H1 (cell line): ENCODE data around the gene CCDC71. TPM values are rescaled to one million over a fixed set of nuclear protein-coding genes. Genes with fewer than 3 reads are reported as not detected.

ENCODE experiments used
- CTCF ChIA-PET: fragments of 300-600 bp; sonication (Branson Sonifier 250); formaldehyde crosslinking; loops from one replicate; lab custom pipeline; 2021; ENCODE audit not compliant: partially characterized antibody; lab: Charles Lee
- POLR2A ChIA-PET: fragments of 300-600 bp; sonication (Branson Sonifier 250); formaldehyde crosslinking; loops from one replicate; lab custom pipeline; 2021; ENCODE audit warnings: inconsistent platforms; ENCODE audit not compliant: partially characterized antibody; lab: Charles Lee
- DNase-seq, 2 experiments: peaks; one replicate each; pipeline versions ENCODE4 v3.0.0 to v3.0.0-alpha.2; 2010 to 2022; ENCODE audit warnings: low spot score in 2 of 2, low read depth in 1 of 2, mixed read lengths in 1 of 2
- FAIRE-seq: peaks from 2 replicates; lab custom pipeline; 2011; peaks lifted over from hg19 to GRCh38; lab: Jason Lieb, UNC
- H2AFZ ChIP-seq: 2 replicates; pipeline ENCODE4 v1.8.1; 2012; ENCODE audit warnings: low read length, inconsistent platforms
- H2AK5ac ChIP-seq: 2 replicates; pipeline ENCODE4 v1.6.1; 2013; ENCODE audit warnings: low read depth, low read length
- H2BK120ac ChIP-seq: replicated peaks from 2 replicates; pipeline ENCODE3; 2013; ENCODE audit warnings: low read depth, low read length, inconsistent platforms
- H2BK12ac ChIP-seq: 2 replicates; pipeline ENCODE4 v1.6.1; 2013; ENCODE audit warnings: low read depth, low read length
- H2BK15ac ChIP-seq: 2 replicates; pipeline ENCODE4 v1.6.1; 2013; ENCODE audit warnings: low read length
- H2BK20ac ChIP-seq: 2 replicates; pipeline ENCODE4 v1.6.1; 2013; ENCODE audit warnings: low read length
- H2BK5ac ChIP-seq: 2 replicates; pipeline ENCODE4 v1.6.1; 2013; ENCODE audit warnings: low read depth, low read length
- H3K14ac ChIP-seq: 2 replicates; pipeline ENCODE4 v1.6.1; 2013; ENCODE audit warnings: inconsistent platforms; ENCODE audit not compliant: insufficient read length
- H3K18ac ChIP-seq: 2 replicates; pipeline ENCODE4 v1.6.1; 2013; ENCODE audit warnings: low read length; ENCODE audit errors: extremely low read depth
- H3K23ac ChIP-seq: 2 replicates; pipeline ENCODE4 v1.6.1; 2013; ENCODE audit warnings: inconsistent platforms; ENCODE audit not compliant: insufficient read length
- H3K23me2 ChIP-seq: 2 replicates; pipeline ENCODE4 v1.6.1; 2013; ENCODE audit warnings: low read depth, low read length
- H3K27ac ChIP-seq: 2 replicates; pipeline ENCODE4 v1.6.1; 2011; ENCODE audit warnings: low read depth, low read length, inconsistent platforms
- H3K27me3 ChIP-seq, 4 experiments: replicated peaks in 1 of 4; 1 replicate in 1 of 4; 2 replicates in 3 of 4; pipeline versions ENCODE4 v1.6.1 to v1.8.1; 2011 to 2013; ENCODE audit warnings: low read length in 3 of 4, mild to moderate bottlenecking in 3 of 4, inconsistent platforms in 2 of 4, mixed read lengths in 2 of 4, moderate library complexity in 1 of 4; ENCODE audit not compliant: control insufficient read depth in 3 of 4, insufficient read depth in 3 of 4; ENCODE audit errors: extremely low read depth in 1 of 4
- H3K36me3 ChIP-seq, 4 experiments: 2 replicates each; pipeline versions ENCODE4 v1.6.1 to v1.8.1; 2011 to 2013; ENCODE audit warnings: mild to moderate bottlenecking in 4 of 4, low read length in 3 of 4, moderate library complexity in 2 of 4, control low read depth in 1 of 4, inconsistent platforms in 1 of 4; ENCODE audit not compliant: insufficient read depth in 4 of 4, control insufficient read depth in 2 of 4
- H3K4ac ChIP-seq: replicated peaks from 2 replicates; pipeline ENCODE3; 2013; ENCODE audit warnings: low read length, low read depth, mixed read lengths, inconsistent platforms; ENCODE audit not compliant: insufficient read length
- H3K4me1 ChIP-seq, 4 experiments: replicated peaks in 1 of 4; 1 replicate in 1 of 4; 2 replicates in 3 of 4; pipeline versions ENCODE4 v1.6.1 to v1.8.1; 2011 to 2013; ENCODE audit warnings: low read length in 3 of 4, inconsistent platforms in 2 of 4, mixed read lengths in 1 of 4; ENCODE audit not compliant: insufficient read depth in 4 of 4, control insufficient read depth in 3 of 4
- H3K4me2 ChIP-seq, 2 experiments: 2 replicates each; pipeline versions ENCODE4 v1.6.1 to v1.8.1; 2011 to 2013; ENCODE audit warnings: low read depth in 2 of 2, low read length in 2 of 2, control low read depth in 1 of 2, inconsistent platforms in 1 of 2, mild to moderate bottlenecking in 1 of 2; ENCODE audit not compliant: insufficient read depth in 1 of 2
- H3K4me3 ChIP-seq, 4 experiments: fragments of 200-600, 300-600 bp in 1 of 4; sonication (generic), shearing (Covaris generic), sonication (Bioruptor Twin) in 1 of 4; 2 replicates each; pipeline versions ENCODE4 v1.5.1 to v1.8.1; 2011 to 2016; ENCODE audit warnings: low read length in 4 of 4, low read depth in 3 of 4, control low read depth in 2 of 4, inconsistent platforms in 2 of 4, mild to moderate bottlenecking in 2 of 4, mixed read lengths in 1 of 4, moderate library complexity in 1 of 4; ENCODE audit not compliant: insufficient read depth in 2 of 4; ENCODE audit errors: extremely low read depth in 1 of 4
- H3K56ac ChIP-seq: replicated peaks from 2 replicates; pipeline ENCODE3; 2013; ENCODE audit warnings: low read depth, mild to moderate bottlenecking, mixed read lengths, low read length, inconsistent platforms; ENCODE audit not compliant: insufficient read length
- H3K79me1 ChIP-seq: 2 replicates; pipeline ENCODE4 v1.6.1; 2013; ENCODE audit warnings: low read depth, low read length, control low read depth
- H3K79me2 ChIP-seq, 2 experiments: 2 replicates each; pipeline versions ENCODE4 v1.6.1 to v1.8.1; 2012 to 2013; ENCODE audit warnings: low read length in 2 of 2, mild to moderate bottlenecking in 2 of 2, inconsistent platforms in 1 of 2; ENCODE audit not compliant: insufficient read depth in 2 of 2, control insufficient read depth in 1 of 2
- H3K9ac ChIP-seq, 4 experiments: replicated peaks in 1 of 4; 1 replicate in 1 of 4; 2 replicates in 3 of 4; pipeline versions ENCODE4 v1.6.1 to v1.8.1; 2011 to 2013; ENCODE audit warnings: low read depth in 3 of 4, low read length in 3 of 4, control low read depth in 2 of 4, mild to moderate bottlenecking in 2 of 4, moderate library complexity in 2 of 4, inconsistent platforms in 1 of 4; ENCODE audit errors: extremely low read depth in 1 of 4
- H3K9me3 ChIP-seq, 2 experiments: 2 replicates each; pipeline versions ENCODE4 v1.6.1 to v1.8.1; 2012 to 2013; ENCODE audit warnings: mild to moderate bottlenecking in 2 of 2, moderate library complexity in 2 of 2, control low read depth in 1 of 2, inconsistent platforms in 1 of 2, low read depth in 1 of 2, low read length in 1 of 2, mixed read lengths in 1 of 2; ENCODE audit not compliant: insufficient read depth in 2 of 2
- H4K20me1 ChIP-seq, 2 experiments: replicated peaks in 1 of 2; 2 replicates each; pipeline versions ENCODE3 to v1.8.1; 2011 to 2013; ENCODE audit warnings: inconsistent platforms in 2 of 2, low read length in 2 of 2, mild to moderate bottlenecking in 1 of 2; ENCODE audit not compliant: insufficient read depth in 2 of 2, control insufficient read depth in 1 of 2
- H4K5ac ChIP-seq: 2 replicates; pipeline ENCODE4 v1.6.1; 2013; ENCODE audit warnings: low read length, low read depth, mixed read lengths, inconsistent platforms; ENCODE audit not compliant: insufficient read length
- H4K8ac ChIP-seq: 2 replicates; pipeline ENCODE4 v1.8.0; 2013; ENCODE audit warnings: mild to moderate bottlenecking, moderate library complexity, low read length, inconsistent platforms; ENCODE audit not compliant: insufficient read depth; ENCODE audit errors: extremely low read depth
- H4K91ac ChIP-seq: replicated peaks from 2 replicates; pipeline ENCODE3; 2013; ENCODE audit warnings: low read length, mixed read lengths, inconsistent platforms; ENCODE audit not compliant: insufficient read length
- CREB1 ChIP-seq: IDR thresholded peaks from 2 replicates; pipeline ENCODE4 v1.6.1; 2012; ENCODE audit warnings: inconsistent platforms
- SP2 ChIP-seq: IDR thresholded peaks from 2 replicates; pipeline ENCODE4 v1.6.1; 2012; ENCODE audit warnings: mild to moderate bottlenecking, low read length, inconsistent platforms
- WGBS, 2 experiments: shearing (Covaris generic) in 1 of 2; methylation state at CpG; one replicate each; pipeline versions ENCODE4 v1.1.6 to v1.1.7; 2013 to 2015; ENCODE audit warnings: low lambda C conversion rate in 2 of 2, mixed read lengths in 2 of 2, inconsistent platforms in 1 of 2, low coverage in 1 of 2, missing lambda C conversion rate in 1 of 2; ENCODE audit not compliant: insufficient replicate concordance in 2 of 2, insufficient coverage in 1 of 2, insufficient read length in 1 of 2; ENCODE audit errors: extremely low coverage in 1 of 2, missing lambda C conversion rate in 1 of 2; 5-methylcytosine and 5-hydroxymethylcytosine counted together
- polyA plus RNA-seq, 7 experiments: library from polyadenylated mRNA; depleted of rRNA in 3 of 7; stranded (reverse) in 5 of 7; unstranded in 2 of 7; fragments of >200 nt in 5 of 7; fragments of 200-250 nt in 2 of 7; gene quantifications; 1 replicate in 5 of 7; 2 replicates in 1 of 7; 4 replicates in 1 of 7; pipeline versions ENCODE4 v1.2.1 to v1.2.3, GENCODE V29; 2011 to 2013; ENCODE audit warnings: missing spikeins in 2 of 7, mixed read lengths in 2 of 7
- total RNA-seq: library from RNA; stranded (reverse); fragmentation: NEBNext Ultra II Directional; extraction: Animal tissue kit (Norgen Biotek cat#: 25700); gene quantifications from 2 replicates; pipeline ENCODE4 v1.2.1, GENCODE V29; 2021

CCDC71 gene
- total and polyA plus RNA-seq, 2 of the 8 experiments (the other 6 are each of a cell fraction or from before 2014, with no cell fraction given): 26.7 to 57.4 TPM

GRCh38 chr3:49148159-49148558 lies 18.0 kb downstream of the CCDC71 start:
- Histone ChIP-seq H3K79me2 (no peaks in the 10 kb centered on the region), H3K79me1 (no peaks in the 10 kb centered on the region), H4K91ac (no peak overlapping the region), H3K56ac (no peak overlapping the region), H3K14ac (no peak overlapping the region), H4K20me1 (no peaks in the 10 kb centered on the region), H3K4ac (no peak overlapping the region), H3K23me2 (no peaks in the 10 kb centered on the region), H2BK20ac (no peak overlapping the region), H2AK5ac (no peak overlapping the region), H4K5ac (no peak overlapping the region), H3K9ac (no peak overlapping the region), H3K27ac (no peak overlapping the region), H3K27me3 (no peaks in the 10 kb centered on the region; a peak in 1 of 7 replicates)
- CTCF ChIA-PET: interaction anchor here (1.0 to 1.1 kb wide), 3 partner anchors 14 to 54 kb away, joined by 3 to 5 read pairs (median 4); partner anchors contain the start of genes KLHDC8B and QRICH1
- WGBS, 2 experiments: 77% methylated on average over 4 of the region's 5 CpGs; no CpG with 5 or more reads in 1 of the 2 experiments
- DNase-seq: no peak
- TF ChIP-seq SP2 (no peak), CREB1 (no peak)
- TF ChIP-seq, all 59 proteins: peak for 0
- POLR2A ChIA-PET: interaction anchor here (0.8 to 1.2 kb wide), 2 partner anchors 13 to 16 kb away, joined by 3 read pairs; no protein-coding TSS in a partner anchor
- Histone ChIP-seq H3K18ac (no peak overlapping the region), H2BK5ac (no peak overlapping the region; the same call in 1 of the 2 replicates), H3K36me3 (no peaks in the 10 kb centered on the region), H3K4me1 (no peaks in the 10 kb centered on the region), H3K23ac (no peak overlapping the region), H4K8ac (no peak overlapping the region), H2BK120ac (no peak overlapping the region), H2BK12ac (no peak overlapping the region), H3K9me3 (peaks cover 0 to 3% of the 10 kb centered on the region in 2 experiments; a peak in 1 of 4 replicates), H3K4me2 (no peak overlapping the region), H3K4me3 (no peak overlapping the region), H2AFZ (no peak overlapping the region), H2BK15ac (no peak overlapping the region)
- FAIRE-seq: no peak
